GM19238 (cell line): ENCODE measurements around the gene TTC16.
"Not testable (repeated sequence)": the region's sequence is repeated elsewhere in the genome, so short reads cannot be mapped to it uniquely, and the experiment has no call there.

Experiments used
- DNase-seq: peaks from one replicate; pipeline ENCODE4 v3.0.0; 2011; ENCODE audit warnings: low spot score; ENCODE audit not compliant: insufficient read length

The TTC16 gene

GRCh38 chr9:127767909-127768331, 52.0 kb downstream of the TTC16 start:
- DNase-seq: no peak

GRCh38 chr9:127768698-127769097, 52.8 kb downstream of the TTC16 start:
- DNase-seq: no peak

- DNase-seq: no peak
These were observed 53.2 kb downstream of the TTC16 start for GRCh38 chr9:127769101-127769500.

GRCh38 chr9:127769929-127770582, 54.2 kb downstream of the TTC16 start:
- no peak for DNase-seq

- DNase-seq: no peak
These were observed 54.7 kb downstream of the TTC16 start for GRCh38 chr9:127770583-127770904.

- peak; percentile 85 for DNase-seq
These were observed 55.2 kb downstream of the TTC16 start for GRCh38 chr9:127770905-127771569.

GRCh38 chr9:127771570-127772189, 55.8 kb downstream of the TTC16 start:
- DNase-seq: no peak

- DNase-seq: no peak
These were observed 56.7 kb downstream of the TTC16 start for GRCh38 chr9:127772603-127773002.

- DNase-seq: no peak
These were observed 57.4 kb downstream of the TTC16 start for GRCh38 chr9:127773272-127773671.

- no peak for DNase-seq
These were observed 58.1 kb downstream of the TTC16 start for GRCh38 chr9:127773981-127774380.

GRCh38 chr9:127776195-127776923, 60.5 kb downstream of the TTC16 start:
- peak; percentile 70 for DNase-seq

- DNase-seq: no peak
These were observed 61.0 kb downstream of the TTC16 start for GRCh38 chr9:127776924-127777289.

- no peak for DNase-seq
These were observed 61.6 kb downstream of the TTC16 start for GRCh38 chr9:127777368-127777980.

GRCh38 chr9:127778280-127779135, 62.6 kb downstream of the TTC16 start, which contains the start of gene SH2D3C:
Gene SH2D3C, minus strand, starts transcription at chr9:127778666. Its CDS starts 39 bp downstream, at chr9:127778627.
- no peak for DNase-seq

- DNase-seq: peak; percentile 52
These were observed 63.5 kb downstream of the TTC16 start for GRCh38 chr9:127779136-127779981.

GRCh38 chr9:127780126-127780885, 64.4 kb downstream of the TTC16 start:
- no peak for DNase-seq

GRCh38 chr9:127780909-127781308, 65.0 kb downstream of the TTC16 start:
- not testable (repeated sequence) for DNase-seq
